Astrocyte of the spinal cord (primary cell): ENCODE results near the gene NECAB2.
A peak's percentile ranks its signal among the peaks of the same experiment; 100 is the strongest.

Experiments used
- DNase-seq: peaks from one replicate; pipeline ENCODE4 v3.0.0; 2011; ENCODE audit warnings: low read depth, low spot score
- H3K4me3 ChIP-seq: 2 replicates; pipeline ENCODE4 v1.5.1; 2011; ENCODE audit warnings: low read depth, mild to moderate bottlenecking, low read length, moderate library complexity
- in situ Hi-C: cut with HindIII; loops from 2 replicates; pipeline ENCODE4 v1.10.0; 2017; ENCODE audit warnings: low sequenced_read_pairs
- TF ChIP-seq, protein P1 (sequence below): IDR thresholded peaks from 2 replicates; pipeline ENCODE4 v1.5.1; 2012; ENCODE audit warnings: low read depth, mild to moderate bottlenecking, low read length, inconsistent platforms

Gene NECAB2

DNA sequence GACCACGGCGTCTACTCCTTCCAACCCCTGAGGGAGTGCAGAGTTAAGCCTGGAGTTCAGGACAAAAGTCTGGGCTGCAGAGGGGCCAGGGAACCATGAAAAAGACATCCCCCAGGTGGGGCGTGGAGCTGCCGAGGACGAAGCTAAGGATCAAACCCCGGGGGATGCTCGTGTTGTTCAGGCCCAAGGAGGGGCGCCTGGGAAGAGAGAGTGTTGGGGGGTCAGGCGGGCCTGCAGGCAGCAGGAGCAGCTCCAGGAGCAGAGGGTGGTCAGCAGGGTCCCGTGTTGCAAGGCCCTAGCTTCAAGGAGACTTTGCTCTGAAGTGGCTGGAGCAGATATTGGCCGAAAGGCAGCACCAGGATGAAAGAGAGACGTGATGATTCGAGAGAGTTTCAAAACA lies 26.7 kb downstream of the NECAB2 start:
- no peak for DNase-seq
- TF ChIP-seq, protein P1, sequence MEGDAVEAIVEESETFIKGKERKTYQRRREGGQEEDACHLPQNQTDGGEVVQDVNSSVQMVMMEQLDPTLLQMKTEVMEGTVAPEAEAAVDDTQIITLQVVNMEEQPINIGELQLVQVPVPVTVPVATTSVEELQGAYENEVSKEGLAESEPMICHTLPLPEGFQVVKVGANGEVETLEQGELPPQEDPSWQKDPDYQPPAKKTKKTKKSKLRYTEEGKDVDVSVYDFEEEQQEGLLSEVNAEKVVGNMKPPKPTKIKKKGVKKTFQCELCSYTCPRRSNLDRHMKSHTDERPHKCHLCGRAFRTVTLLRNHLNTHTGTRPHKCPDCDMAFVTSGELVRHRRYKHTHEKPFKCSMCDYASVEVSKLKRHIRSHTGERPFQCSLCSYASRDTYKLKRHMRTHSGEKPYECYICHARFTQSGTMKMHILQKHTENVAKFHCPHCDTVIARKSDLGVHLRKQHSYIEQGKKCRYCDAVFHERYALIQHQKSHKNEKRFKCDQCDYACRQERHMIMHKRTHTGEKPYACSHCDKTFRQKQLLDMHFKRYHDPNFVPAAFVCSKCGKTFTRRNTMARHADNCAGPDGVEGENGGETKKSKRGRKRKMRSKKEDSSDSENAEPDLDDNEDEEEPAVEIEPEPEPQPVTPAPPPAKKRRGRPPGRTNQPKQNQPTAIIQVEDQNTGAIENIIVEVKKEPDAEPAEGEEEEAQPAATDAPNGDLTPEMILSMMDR = no peak
- H3K4me3 ChIP-seq = no peak overlapping the region
- in situ Hi-C loops = no loop called here

DNA sequence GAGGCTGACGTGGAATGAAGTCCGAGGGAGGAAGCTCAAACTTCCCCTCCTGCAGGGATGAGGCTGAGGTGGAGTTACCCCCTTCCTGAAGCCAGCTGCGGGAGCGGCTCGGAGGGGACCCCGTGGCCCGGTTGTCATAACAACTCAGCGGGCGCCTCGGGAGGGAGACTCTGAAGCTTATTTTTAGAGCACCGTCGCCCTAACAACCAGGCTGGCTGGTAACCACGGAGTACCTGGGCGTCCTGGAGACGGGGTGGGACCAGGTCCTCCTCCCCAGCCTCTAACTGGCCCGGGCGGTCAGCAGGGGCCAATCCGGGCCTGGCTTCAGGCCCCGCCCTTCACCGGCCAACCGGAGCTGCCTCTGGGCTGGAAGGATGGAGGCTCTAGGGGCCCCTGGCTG lies 27.7 kb downstream of the NECAB2 start:
- H3K4me3 ChIP-seq = no peak overlapping the region
- in situ Hi-C loops = no loop called here
- DNase-seq = peak; percentile 74
- TF ChIP-seq, protein P1 = no peak

DNA sequence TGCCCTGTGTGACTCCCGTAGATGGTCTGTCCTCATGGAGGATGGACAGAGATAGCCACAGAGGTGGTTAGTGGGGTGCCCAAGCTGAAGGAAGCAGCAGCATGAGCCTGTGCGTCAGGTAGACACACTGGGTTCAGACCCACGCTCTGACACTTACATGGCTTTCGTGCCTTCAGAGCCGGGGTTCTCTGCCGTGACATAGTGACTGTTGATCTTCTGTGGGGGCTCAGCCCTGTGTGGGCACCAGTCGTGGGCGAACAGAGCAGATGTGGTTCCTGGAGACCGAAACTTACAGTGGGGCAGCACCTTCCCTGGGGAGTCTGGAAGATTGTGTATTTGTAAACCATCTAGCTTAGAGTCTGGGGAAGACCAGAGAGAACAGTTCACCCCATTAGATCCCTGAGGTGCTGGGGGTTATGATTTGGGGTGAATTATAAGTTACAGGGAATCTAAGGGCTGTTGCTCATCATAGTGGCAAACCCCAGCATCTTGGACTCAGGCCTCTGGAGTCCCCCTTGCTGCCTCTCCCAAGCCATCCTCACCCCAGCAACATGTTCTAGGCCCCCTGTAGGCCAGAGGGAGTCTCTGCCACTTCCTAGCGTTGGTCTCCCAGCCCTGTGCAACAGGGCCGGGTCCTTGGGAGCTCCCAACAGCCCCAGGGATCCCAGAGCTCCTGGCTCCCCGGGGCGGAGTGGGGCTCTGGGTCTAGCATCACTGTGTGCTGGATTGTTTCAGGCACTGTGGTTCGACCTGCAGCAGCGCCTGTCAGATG lies 28.6 kb downstream of the NECAB2 start:
- H3K4me3 ChIP-seq = no peak overlapping the region
- in situ Hi-C loops = no loop called here
- TF ChIP-seq, protein P1 = no peak
- DNase-seq = no peak

DNA sequence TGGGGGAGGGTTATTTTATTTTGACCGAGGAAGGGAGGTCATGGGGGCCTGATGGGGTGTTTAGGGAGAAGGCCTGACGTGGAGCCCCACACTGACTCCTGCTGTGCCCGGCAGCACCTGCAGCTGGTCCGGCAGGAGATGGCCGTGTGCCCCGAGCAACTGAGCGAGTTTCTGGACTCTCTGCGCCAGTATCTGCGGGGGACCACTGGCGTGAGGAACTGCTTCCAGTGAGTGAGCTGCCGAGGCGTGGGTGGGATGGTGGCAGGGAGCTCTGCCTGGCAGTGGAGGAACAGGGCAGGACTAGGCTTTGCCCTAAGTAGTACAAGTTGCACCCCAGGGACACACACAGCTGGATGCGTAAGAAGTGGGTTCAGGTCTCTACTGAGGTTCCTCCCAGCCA lies 30.0 kb downstream of the NECAB2 start:
- TF ChIP-seq, protein P1 = no peak
- in situ Hi-C loops = no loop called here
- no peak overlapping the region for H3K4me3 ChIP-seq
- no peak for DNase-seq

DNA sequence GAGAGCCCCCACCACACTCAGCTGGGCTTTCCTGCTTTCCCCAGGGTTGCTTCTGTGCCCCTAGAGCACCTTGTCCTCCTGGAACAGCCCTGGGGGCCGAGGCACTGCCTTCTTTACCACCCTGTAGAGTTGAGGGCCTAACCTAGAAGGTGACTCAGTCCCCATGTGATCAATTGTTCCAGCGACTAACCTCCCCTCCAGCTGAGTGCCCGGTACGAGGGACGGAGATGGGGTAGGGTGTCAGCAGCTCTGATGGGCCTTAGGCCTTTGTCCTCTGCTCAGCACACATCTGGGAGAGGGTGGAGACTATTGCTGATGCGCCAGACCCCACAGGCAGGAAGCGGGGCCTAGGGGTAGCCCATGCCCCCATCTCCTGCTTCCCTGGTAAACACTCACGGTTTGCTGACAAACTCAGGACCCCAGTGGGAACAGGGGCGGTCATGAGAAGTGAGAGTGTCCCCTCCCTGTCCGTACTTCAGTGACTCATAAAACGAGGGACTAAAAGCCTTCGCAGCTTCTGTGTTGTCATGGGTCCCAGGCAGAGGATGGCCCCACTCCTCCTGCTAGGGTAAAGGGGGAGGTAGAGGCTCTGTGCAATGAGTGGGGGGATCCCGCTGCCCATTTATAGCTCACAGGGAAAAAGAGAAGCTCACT lies 33.1 kb downstream of the NECAB2 start:
- DNase-seq = no peak
- in situ Hi-C loops = no loop called here
- TF ChIP-seq, protein P1 = no peak
- H3K4me3 ChIP-seq = no peak overlapping the region

DNA sequence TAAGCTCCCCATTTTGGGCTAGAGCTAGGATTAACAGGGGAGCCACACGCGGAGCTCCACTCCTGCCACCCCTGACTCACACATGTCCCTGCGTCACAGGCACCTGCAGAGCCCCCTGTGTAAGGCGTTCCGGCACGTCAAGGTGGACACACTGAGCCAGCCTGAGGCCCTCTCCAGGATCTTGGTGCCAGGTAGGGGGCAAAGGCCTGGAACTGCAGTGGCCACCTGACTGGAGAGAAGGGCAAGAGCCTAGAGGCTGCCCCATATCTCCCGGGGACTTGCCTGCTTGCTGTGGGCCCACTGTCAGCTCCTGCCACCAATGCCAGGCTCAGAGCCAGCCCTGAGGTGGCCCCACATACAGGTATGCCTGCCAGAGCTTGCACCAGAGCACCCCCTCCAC lies 33.7 kb downstream of the NECAB2 start:
- H3K4me3 ChIP-seq = no peak overlapping the region
- TF ChIP-seq, protein P1 = no peak
- in situ Hi-C loops = no loop called here
- DNase-seq = no peak
